HCT116 (cell line): ENCODE measurements around the gene MCUR1. TPM values are rescaled to one million over a fixed set of nuclear protein-coding genes. Genes with fewer than 3 reads are reported as not detected.

Experiments
- ATAC-seq: fragments of 200-7000 bp; cut with Tn5 transposase; 2 replicates; pipeline ENCODE4 v1.9.1; 2020; ENCODE audit warnings: mild to moderate bottlenecking, moderate library complexity
- BruUV-seq: library from RNA; stranded (reverse); fragments of 400-500 nt; replicated peaks from 2 replicates; lab custom pipeline; 2021; lab: Mats Ljungman, UMichigan
- CTCF ChIA-PET: fragments of 300-600 bp; sonication (Branson Sonifier 250); formaldehyde crosslinking; loops from one replicate; lab custom pipeline; 2021; ENCODE audit warnings: antibody characterized with exemption; lab: Charles Lee
- POLR2A ChIA-PET: fragments of 300-600, 350-600 bp; sonication (Branson Sonifier 250); formaldehyde crosslinking; loops from one replicate; lab custom pipeline; 2021; ENCODE audit warnings: antibody characterized with exemption; lab: Charles Lee
- RAD21 ChIA-PET, 2 experiments: fragments of 300-600 bp; sonication (Branson Sonifier 250); formaldehyde crosslinking; loops; one replicate each; lab custom pipeline; 2023; ENCODE audit warnings: low total read pairs in 2 of 2; ENCODE audit not compliant: uncharacterized antibody in 2 of 2, unreplicated experiment in 2 of 2, low non-redundant PET in 1 of 2; lab: Charles Lee
- DNase-seq: peaks from one replicate; pipeline ENCODE4 v3.0.0-alpha.2; 2010; ENCODE audit warnings: low read depth, low spot score
- H2AFZ ChIP-seq: fragments of 200-600 bp; shearing (Covaris generic), sonication (generic); 2 replicates; pipeline ENCODE4 v1.6.1; 2017; ENCODE audit warnings: low read depth, mixed run types, mixed read lengths, antibody characterized with exemption, low read length; ENCODE audit not compliant: poor library complexity, severe bottlenecking
- H3K27ac ChIP-seq: 2 replicates; pipeline ENCODE4 v1.5.1; 2012; ENCODE audit warnings: low read depth, low read length
- H3K27me3 ChIP-seq: fragments of 200-600 bp; sonication (generic); 2 replicates; pipeline ENCODE4 v1.6.1; 2016; ENCODE audit warnings: mixed run types, low read length, mixed read lengths; ENCODE audit not compliant: insufficient read depth
- H3K36me3 ChIP-seq, 2 experiments: fragments of 200-500 bp in 1 of 2; fragments of 200-600 bp in 1 of 2; sonication (Bioruptor generic) in 1 of 2; sonication (generic) in 1 of 2; 2 replicates each; pipeline versions ENCODE4 v1.5.1 to v1.6.1; 2014 to 2016; ENCODE audit warnings: low read length in 2 of 2, inconsistent platforms in 1 of 2, mixed read lengths in 1 of 2, mixed run types in 1 of 2; ENCODE audit not compliant: insufficient read depth in 2 of 2, control insufficient read depth in 1 of 2
- H3K4me1 ChIP-seq, 2 experiments: fragments of 200-600 bp in 1 of 2; sonication (generic) in 1 of 2; 2 replicates each; pipeline versions ENCODE4 v1.5.1 to v1.6.1; 2012 to 2017; ENCODE audit warnings: low read length in 2 of 2, inconsistent platforms in 1 of 2, mild to moderate bottlenecking in 1 of 2, mixed read lengths in 1 of 2, mixed run types in 1 of 2, moderate library complexity in 1 of 2; ENCODE audit not compliant: insufficient read depth in 2 of 2, control insufficient read depth in 1 of 2
- H3K4me2 ChIP-seq: fragments of 200-600 bp; sonication (generic); 2 replicates; pipeline ENCODE4 v1.6.1; 2017; ENCODE audit warnings: mixed run types, low read length, mixed read lengths
- H3K4me3 ChIP-seq, 2 experiments: fragments of 200-600 bp in 1 of 2; sonication (generic) in 1 of 2; replicated peaks in 1 of 2; 2 replicates each; pipeline ENCODE4 v1.5.1; 2011 to 2016; ENCODE audit warnings: low read length in 2 of 2, control low read depth in 1 of 2, low read depth in 1 of 2, mild to moderate bottlenecking in 1 of 2, mixed read lengths in 1 of 2, mixed run types in 1 of 2
- H3K79me2 ChIP-seq: fragments of 200-600 bp; sonication (generic); 2 replicates; pipeline ENCODE4 v1.6.1; 2017; ENCODE audit warnings: mild to moderate bottlenecking, mixed run types, low read length, moderate library complexity, mixed read lengths; ENCODE audit not compliant: insufficient read depth
- H3K9ac ChIP-seq: fragments of 200-600 bp; sonication (generic); 2 replicates; pipeline ENCODE4 v1.6.1; 2016; ENCODE audit warnings: low read length, mixed read lengths
- H3K9me2 ChIP-seq: fragments of 200-600 bp; sonication (generic), shearing (Covaris generic); 2 replicates; pipeline ENCODE4 v1.6.1; 2017; ENCODE audit warnings: mixed run types, mild to moderate bottlenecking, moderate library complexity; ENCODE audit not compliant: insufficient read depth
- H3K9me3 ChIP-seq, 2 experiments: fragments of 200-500 bp in 1 of 2; fragments of 200-600 bp in 1 of 2; sonication (Bioruptor generic) in 1 of 2; sonication (generic) in 1 of 2; 2 replicates each; pipeline ENCODE4 v1.6.1; 2014 to 2017; ENCODE audit warnings: low read length in 2 of 2, mixed read lengths in 2 of 2, inconsistent platforms in 1 of 2, low read depth in 1 of 2, mild to moderate bottlenecking in 1 of 2, mixed run types in 1 of 2, moderate library complexity in 1 of 2; ENCODE audit not compliant: control insufficient read depth in 1 of 2, insufficient read depth in 1 of 2
- H4K20me1 ChIP-seq: fragments of 200-600 bp; sonication (generic), shearing (Covaris generic); 2 replicates; pipeline ENCODE4 v1.6.1; 2017; ENCODE audit warnings: mixed run types, mild to moderate bottlenecking, moderate library complexity; ENCODE audit not compliant: insufficient read depth
- CBX3 ChIP-seq: IDR thresholded peaks from 2 replicates; pipeline ENCODE4 v1.6.1; 2012; ENCODE audit warnings: low read depth
- CEBPB ChIP-seq: IDR thresholded peaks from 2 replicates; pipeline ENCODE4 v1.6.1; 2012; ENCODE audit warnings: low read depth
- ELF1 ChIP-seq: IDR thresholded peaks from 2 replicates; pipeline ENCODE4 v1.6.1; 2012; ENCODE audit warnings: low read depth, borderline replicate concordance
- EZH2phosphoT487 ChIP-seq: fragments of 200-600 bp; IDR thresholded peaks from 2 replicates; pipeline ENCODE4 v1.6.1; 2018; ENCODE audit warnings: antibody characterized with exemption, borderline replicate concordance
- FOSL1 ChIP-seq: IDR thresholded peaks from 2 replicates; pipeline ENCODE4 v1.6.1; 2012; ENCODE audit warnings: low read depth
- POLR2A ChIP-seq: IDR thresholded peaks from 2 replicates; pipeline ENCODE4 v1.7.0; 2011; ENCODE audit warnings: borderline replicate concordance; ENCODE audit not compliant: insufficient read depth, insufficient read length; ENCODE audit errors: extremely low read depth
- RAD21 ChIP-seq: IDR thresholded peaks from 2 replicates; pipeline ENCODE4 v1.6.1; 2012; ENCODE audit warnings: low read depth, mild to moderate bottlenecking
- SIN3A ChIP-seq: IDR thresholded peaks from 2 replicates; pipeline ENCODE4 v1.6.1; 2012; ENCODE audit warnings: low read depth
- SP1 ChIP-seq: IDR thresholded peaks from 2 replicates; pipeline ENCODE4 v1.6.1; 2012; ENCODE audit warnings: low read depth
- SRF ChIP-seq: IDR thresholded peaks from 2 replicates; pipeline ENCODE4 v1.6.1; 2012; ENCODE audit warnings: low read depth
- TCF7L2 ChIP-seq: IDR thresholded peaks from 2 replicates; pipeline ENCODE4 v1.7.0; 2011; ENCODE audit warnings: borderline replicate concordance, inconsistent platforms; ENCODE audit not compliant: insufficient read depth, insufficient read length; ENCODE audit errors: extremely low read depth
- YY1 ChIP-seq: IDR thresholded peaks from 2 replicates; pipeline ENCODE4 v1.6.1; 2011; ENCODE audit warnings: low read length, low read depth, moderate library complexity, mild to moderate bottlenecking; ENCODE audit not compliant: insufficient replicate concordance; ENCODE audit errors: extremely low read depth
- ZFX ChIP-seq: fragments of 450-650 bp; IDR thresholded peaks from 2 replicates; pipeline ENCODE4 v1.6.1; 2017
- ZNF274 ChIP-seq: fragments of 200-500 bp; sonication (Bioruptor generic); IDR thresholded peaks from 2 replicates; pipeline ENCODE4 v1.6.1; 2014; ENCODE audit warnings: mild to moderate bottlenecking, low read depth, low read length, inconsistent platforms
- intact Hi-C: fragments of 100-400 bp; cut with micrococcal nuclease; formaldehyde crosslinking; loops from 2 replicates; pipeline ENCODE4 v1.10.0; 2022
- total RNA-seq: library from RNA; stranded (reverse); gene quantifications from one replicate; pipeline ENCODE4 v1.2.1, GENCODE V29; 2021; ENCODE audit not compliant: unreplicated experiment
- TF ChIP-seq, protein P1 (sequence below): IDR thresholded peaks from 2 replicates; pipeline ENCODE4 v1.6.1; 2012
- TF ChIP-seq, protein P2 (sequence below): IDR thresholded peaks from 2 replicates; pipeline ENCODE4 v1.6.1; 2011; ENCODE audit warnings: mild to moderate bottlenecking, low read length, moderate library complexity; ENCODE audit not compliant: insufficient replicate concordance; ENCODE audit errors: extremely low read depth
- TF ChIP-seq, protein P3 (sequence below): IDR thresholded peaks from 2 replicates; pipeline ENCODE4 v1.6.1; 2012
- TF ChIP-seq, protein P4 (sequence below): IDR thresholded peaks from 2 replicates; pipeline ENCODE4 v1.6.1; 2012; ENCODE audit warnings: low read depth
- TF ChIP-seq, protein P5 (sequence below), 3 experiments: fragments of 200-600 bp in 1 of 3; sonication (generic) in 1 of 3; IDR thresholded peaks in 2 of 3; conservative IDR thresholded peaks in 1 of 3; 2 replicates each; pipeline ENCODE4 v1.5.1; 2012 to 2017; ENCODE audit warnings: low read depth in 2 of 3, low read length in 2 of 3, antibody characterized with exemption in 1 of 3, borderline replicate concordance in 1 of 3, control low read depth in 1 of 3, mild to moderate bottlenecking in 1 of 3, mixed read lengths in 1 of 3, mixed run types in 1 of 3, moderate library complexity in 1 of 3; ENCODE audit not compliant: insufficient read depth in 1 of 3

MCUR1 gene
- total RNA-seq, 1 experiment from 2014 or later = 33.2 TPM

DNA sequence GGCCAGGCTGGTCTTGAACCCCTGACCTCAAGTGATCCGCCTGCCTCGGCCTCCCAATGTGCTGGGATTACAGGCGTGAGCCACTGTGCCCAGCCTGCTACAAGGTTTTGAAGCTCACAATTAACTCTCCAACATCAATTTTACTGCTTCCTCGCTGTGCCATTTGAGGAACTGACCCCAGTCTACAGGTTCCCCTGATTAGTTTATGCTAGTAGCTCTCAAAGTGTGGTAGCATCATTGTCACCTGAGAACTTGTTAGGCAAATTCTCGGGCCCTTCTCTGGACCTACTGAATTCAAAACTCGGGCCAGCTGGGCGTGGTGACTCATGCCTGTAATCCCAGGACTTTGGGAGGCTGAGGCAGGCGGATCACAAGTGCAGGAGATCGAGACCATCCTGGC is 49.4 kb downstream of the MCUR1 start:
- H3K9me3 ChIP-seq = peaks cover 0 to 6% of the 10 kb centered on the region in 2 experiments; a peak in 1 of 4 replicates
- no peak for ATAC-seq
- no peaks in the 10 kb centered on the region for H3K36me3 ChIP-seq
- RAD21 ChIA-PET = no interaction called here
- no peaks in the 10 kb centered on the region for H3K9me2 ChIP-seq
- intact Hi-C loops = no loop called here
- POLR2A ChIA-PET = no interaction called here
- no peaks in the 10 kb centered on the region for H3K79me2 ChIP-seq
- H4K20me1 ChIP-seq = no peaks in the 10 kb centered on the region
- no TSS peak for BruUV-seq
- TF ChIP-seq ELF1 = no peak
- TF ChIP-seq SIN3A = no peak
- TF ChIP-seq, protein P1, sequence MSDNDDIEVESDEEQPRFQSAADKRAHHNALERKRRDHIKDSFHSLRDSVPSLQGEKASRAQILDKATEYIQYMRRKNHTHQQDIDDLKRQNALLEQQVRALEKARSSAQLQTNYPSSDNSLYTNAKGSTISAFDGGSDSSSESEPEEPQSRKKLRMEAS = no peak
- TF ChIP-seq ZFX = no peak
- TF ChIP-seq, protein P2, sequence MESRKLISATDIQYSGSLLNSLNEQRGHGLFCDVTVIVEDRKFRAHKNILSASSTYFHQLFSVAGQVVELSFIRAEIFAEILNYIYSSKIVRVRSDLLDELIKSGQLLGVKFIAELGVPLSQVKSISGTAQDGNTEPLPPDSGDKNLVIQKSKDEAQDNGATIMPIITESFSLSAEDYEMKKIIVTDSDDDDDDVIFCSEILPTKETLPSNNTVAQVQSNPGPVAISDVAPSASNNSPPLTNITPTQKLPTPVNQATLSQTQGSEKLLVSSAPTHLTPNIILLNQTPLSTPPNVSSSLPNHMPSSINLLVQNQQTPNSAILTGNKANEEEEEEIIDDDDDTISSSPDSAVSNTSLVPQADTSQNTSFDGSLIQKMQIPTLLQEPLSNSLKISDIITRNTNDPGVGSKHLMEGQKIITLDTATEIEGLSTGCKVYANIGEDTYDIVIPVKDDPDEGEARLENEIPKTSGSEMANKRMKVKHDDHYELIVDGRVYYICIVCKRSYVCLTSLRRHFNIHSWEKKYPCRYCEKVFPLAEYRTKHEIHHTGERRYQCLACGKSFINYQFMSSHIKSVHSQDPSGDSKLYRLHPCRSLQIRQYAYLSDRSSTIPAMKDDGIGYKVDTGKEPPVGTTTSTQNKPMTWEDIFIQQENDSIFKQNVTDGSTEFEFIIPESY = no peak
- no peak for TF ChIP-seq FOSL1
- TF ChIP-seq YY1 = no peak
- no peak for TF ChIP-seq SRF
- TF ChIP-seq CEBPB = no peak
- TF ChIP-seq SP1 = no peak
- no peak for TF ChIP-seq RAD21
- TF ChIP-seq, protein P3, sequence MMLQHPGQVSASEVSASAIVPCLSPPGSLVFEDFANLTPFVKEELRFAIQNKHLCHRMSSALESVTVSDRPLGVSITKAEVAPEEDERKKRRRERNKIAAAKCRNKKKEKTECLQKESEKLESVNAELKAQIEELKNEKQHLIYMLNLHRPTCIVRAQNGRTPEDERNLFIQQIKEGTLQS = no peak
- TF ChIP-seq ZNF274 = no peak
- TF ChIP-seq, protein P4, sequence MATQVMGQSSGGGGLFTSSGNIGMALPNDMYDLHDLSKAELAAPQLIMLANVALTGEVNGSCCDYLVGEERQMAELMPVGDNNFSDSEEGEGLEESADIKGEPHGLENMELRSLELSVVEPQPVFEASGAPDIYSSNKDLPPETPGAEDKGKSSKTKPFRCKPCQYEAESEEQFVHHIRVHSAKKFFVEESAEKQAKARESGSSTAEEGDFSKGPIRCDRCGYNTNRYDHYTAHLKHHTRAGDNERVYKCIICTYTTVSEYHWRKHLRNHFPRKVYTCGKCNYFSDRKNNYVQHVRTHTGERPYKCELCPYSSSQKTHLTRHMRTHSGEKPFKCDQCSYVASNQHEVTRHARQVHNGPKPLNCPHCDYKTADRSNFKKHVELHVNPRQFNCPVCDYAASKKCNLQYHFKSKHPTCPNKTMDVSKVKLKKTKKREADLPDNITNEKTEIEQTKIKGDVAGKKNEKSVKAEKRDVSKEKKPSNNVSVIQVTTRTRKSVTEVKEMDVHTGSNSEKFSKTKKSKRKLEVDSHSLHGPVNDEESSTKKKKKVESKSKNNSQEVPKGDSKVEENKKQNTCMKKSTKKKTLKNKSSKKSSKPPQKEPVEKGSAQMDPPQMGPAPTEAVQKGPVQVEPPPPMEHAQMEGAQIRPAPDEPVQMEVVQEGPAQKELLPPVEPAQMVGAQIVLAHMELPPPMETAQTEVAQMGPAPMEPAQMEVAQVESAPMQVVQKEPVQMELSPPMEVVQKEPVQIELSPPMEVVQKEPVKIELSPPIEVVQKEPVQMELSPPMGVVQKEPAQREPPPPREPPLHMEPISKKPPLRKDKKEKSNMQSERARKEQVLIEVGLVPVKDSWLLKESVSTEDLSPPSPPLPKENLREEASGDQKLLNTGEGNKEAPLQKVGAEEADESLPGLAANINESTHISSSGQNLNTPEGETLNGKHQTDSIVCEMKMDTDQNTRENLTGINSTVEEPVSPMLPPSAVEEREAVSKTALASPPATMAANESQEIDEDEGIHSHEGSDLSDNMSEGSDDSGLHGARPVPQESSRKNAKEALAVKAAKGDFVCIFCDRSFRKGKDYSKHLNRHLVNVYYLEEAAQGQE = no peak
- no peak for TF ChIP-seq CBX3
- TF ChIP-seq, protein P5, sequence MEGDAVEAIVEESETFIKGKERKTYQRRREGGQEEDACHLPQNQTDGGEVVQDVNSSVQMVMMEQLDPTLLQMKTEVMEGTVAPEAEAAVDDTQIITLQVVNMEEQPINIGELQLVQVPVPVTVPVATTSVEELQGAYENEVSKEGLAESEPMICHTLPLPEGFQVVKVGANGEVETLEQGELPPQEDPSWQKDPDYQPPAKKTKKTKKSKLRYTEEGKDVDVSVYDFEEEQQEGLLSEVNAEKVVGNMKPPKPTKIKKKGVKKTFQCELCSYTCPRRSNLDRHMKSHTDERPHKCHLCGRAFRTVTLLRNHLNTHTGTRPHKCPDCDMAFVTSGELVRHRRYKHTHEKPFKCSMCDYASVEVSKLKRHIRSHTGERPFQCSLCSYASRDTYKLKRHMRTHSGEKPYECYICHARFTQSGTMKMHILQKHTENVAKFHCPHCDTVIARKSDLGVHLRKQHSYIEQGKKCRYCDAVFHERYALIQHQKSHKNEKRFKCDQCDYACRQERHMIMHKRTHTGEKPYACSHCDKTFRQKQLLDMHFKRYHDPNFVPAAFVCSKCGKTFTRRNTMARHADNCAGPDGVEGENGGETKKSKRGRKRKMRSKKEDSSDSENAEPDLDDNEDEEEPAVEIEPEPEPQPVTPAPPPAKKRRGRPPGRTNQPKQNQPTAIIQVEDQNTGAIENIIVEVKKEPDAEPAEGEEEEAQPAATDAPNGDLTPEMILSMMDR (IDR thresholded peaks at IDR 0.05 in 2 of 3, conservative IDR thresholded peaks at IDR 0.05 in 1 of 3; ENCODE audit: borderline replicate concordance in 1 of 3, insufficient read depth in 1 of 3, low read depth in 2 of 3, low read length in 2 of 3) = no peak
- no peak for TF ChIP-seq EZH2phosphoT487
- TF ChIP-seq POLR2A = no peak
- no peak for TF ChIP-seq TCF7L2
- no peak overlapping the region for H3K4me3 ChIP-seq
- no peak overlapping the region for H2AFZ ChIP-seq
- no peak for DNase-seq
- CTCF ChIA-PET = no interaction called here
- peaks cover 3 to 20% of the 10 kb centered on the region in 2 experiments for H3K4me1 ChIP-seq
- no peaks in the 10 kb centered on the region for H3K27me3 ChIP-seq
- H3K9ac ChIP-seq = no peak overlapping the region
- no peak overlapping the region for H3K27ac ChIP-seq
- H3K4me2 ChIP-seq = no peak overlapping the region
